Activated CD4-positive, alpha-beta T cell treated with anti-CD3 and anti-CD28 coated beads, Interleukin-2, amount 10 ng/mL, durations not matched to agents 7 days and 5 days (primary cell): ENCODE results near the gene PHYKPL. TPM values are rescaled to one million over a fixed set of nuclear protein-coding genes. Genes with fewer than 3 reads are reported as not detected.
A peak's percentile ranks its signal among the peaks of the same experiment; 100 is the strongest.

Experiments
- CTCF ChIA-PET: fragments of 350-600 bp; sonication (Branson Sonifier 250); formaldehyde crosslinking; loops from one replicate; lab custom pipeline; 2021; ENCODE audit warnings: antibody characterized with exemption; lab: Charles Lee
- POLR2A ChIA-PET: fragments of 350-600 bp; sonication (Branson Sonifier 250); formaldehyde crosslinking; loops from one replicate; lab custom pipeline; 2021; ENCODE audit warnings: antibody characterized with exemption; lab: Charles Lee
- DNase-seq: peaks from one replicate; pipeline ENCODE4 v3.0.0-alpha.2; 2020
- H3K27ac Mint-ChIP-seq: one replicate; pipeline ENCODE4 v1.8.0; 2021; ENCODE audit warnings: mild to moderate bottlenecking, moderate library complexity, mixed read lengths
- H3K27me3 Mint-ChIP-seq: one replicate; pipeline ENCODE4 v1.8.0; 2021; ENCODE audit warnings: mixed read lengths
- H3K36me3 Mint-ChIP-seq: one replicate; pipeline ENCODE4 v1.8.0; 2021; ENCODE audit warnings: low read depth, mixed read lengths
- H3K4me1 Mint-ChIP-seq: one replicate; pipeline ENCODE4 v1.8.0; 2021; ENCODE audit warnings: mixed read lengths
- H3K4me3 Mint-ChIP-seq: one replicate; pipeline ENCODE4 v1.8.0; 2021; ENCODE audit warnings: mild to moderate bottlenecking, moderate library complexity, mixed read lengths
- H3K9me3 Mint-ChIP-seq: one replicate; pipeline ENCODE4 v1.8.0; 2021; ENCODE audit warnings: mixed read lengths
- total RNA-seq, 2 experiments: library from RNA; stranded (reverse); gene quantifications; one replicate each; pipeline ENCODE4 v1.2.3, GENCODE V29; 2021

Gene PHYKPL
- total RNA-seq, 2 experiments from 2014 or later: 126 to 138 TPM

DNA sequence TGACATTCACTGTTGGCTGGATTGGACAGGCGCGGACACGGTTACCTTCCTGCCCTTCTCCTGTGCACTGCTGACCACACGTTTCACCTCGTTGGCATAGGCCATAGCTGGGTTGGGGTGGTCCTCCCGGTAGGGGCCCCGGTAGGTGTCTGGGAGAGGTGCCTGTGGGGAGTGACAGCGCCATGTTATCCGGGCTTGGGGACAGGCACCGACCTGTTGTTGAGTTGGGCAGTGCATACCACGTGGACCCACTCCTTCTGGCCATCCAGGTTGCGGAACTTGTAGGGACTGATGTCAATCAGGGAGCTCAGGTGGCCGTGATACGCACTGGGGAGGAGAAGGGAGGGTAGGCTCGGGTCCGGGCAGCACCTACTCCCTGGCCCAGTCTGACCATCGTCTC, 8.2 kb downstream of the PHYKPL start:
- DNase-seq: no peak
- Mint-ChIP-seq H3K9me3 (no peaks in the 10 kb centered on the region), H3K4me1 (peaks cover 36% of the 10 kb centered on the region), H3K27me3 (no peaks in the 10 kb centered on the region), H3K36me3 (peaks cover 58% of the 10 kb centered on the region), H3K4me3 (no peak overlapping the region), H3K27ac (no peak overlapping the region)
- POLR2A ChIA-PET: no interaction called here
- CTCF ChIA-PET: interaction anchor here (0.7 to 1.3 kb wide), 2 partner anchors 11 to 12 kb away, joined by 3 to 4 read pairs; no protein-coding TSS in a partner anchor

DNA sequence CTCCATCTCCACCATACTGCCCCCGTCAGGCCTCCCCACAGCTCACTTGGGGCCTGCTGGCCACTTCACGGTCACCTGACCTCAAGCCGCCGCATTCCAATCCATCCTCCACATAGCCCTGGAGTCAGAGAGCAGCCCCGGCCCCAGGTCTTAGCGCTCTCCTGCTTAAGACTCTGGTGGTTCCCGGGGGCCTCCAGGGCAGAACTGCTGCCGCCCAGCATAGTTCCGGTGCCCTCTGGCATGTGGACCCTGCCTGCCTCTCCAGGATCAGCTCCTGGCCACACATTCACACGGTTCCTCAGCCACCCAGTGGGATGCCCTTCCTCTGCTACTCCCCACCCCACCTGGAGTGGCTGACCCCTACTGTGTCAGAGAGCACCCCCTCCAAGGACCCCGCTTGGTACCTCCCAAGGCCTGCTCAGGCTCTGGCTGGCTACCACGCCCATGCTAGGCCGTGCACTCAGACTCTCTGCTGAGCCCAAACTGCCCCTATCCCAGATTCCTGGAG, 8.7 kb downstream of the PHYKPL start:
- CTCF ChIA-PET: interaction anchor here (1.3 kb wide), 1 partner anchor 11 kb away, joined by 4 read pairs; no protein-coding TSS in a partner anchor
- Mint-ChIP-seq H3K4me3 (no peak overlapping the region), H3K36me3 (peaks cover 57% of the 10 kb centered on the region), H3K9me3 (no peaks in the 10 kb centered on the region), H3K27ac (no peak overlapping the region), H3K27me3 (no peaks in the 10 kb centered on the region), H3K4me1 (peaks cover 32% of the 10 kb centered on the region)
- no peak for DNase-seq
- POLR2A ChIA-PET: no interaction called here

DNA sequence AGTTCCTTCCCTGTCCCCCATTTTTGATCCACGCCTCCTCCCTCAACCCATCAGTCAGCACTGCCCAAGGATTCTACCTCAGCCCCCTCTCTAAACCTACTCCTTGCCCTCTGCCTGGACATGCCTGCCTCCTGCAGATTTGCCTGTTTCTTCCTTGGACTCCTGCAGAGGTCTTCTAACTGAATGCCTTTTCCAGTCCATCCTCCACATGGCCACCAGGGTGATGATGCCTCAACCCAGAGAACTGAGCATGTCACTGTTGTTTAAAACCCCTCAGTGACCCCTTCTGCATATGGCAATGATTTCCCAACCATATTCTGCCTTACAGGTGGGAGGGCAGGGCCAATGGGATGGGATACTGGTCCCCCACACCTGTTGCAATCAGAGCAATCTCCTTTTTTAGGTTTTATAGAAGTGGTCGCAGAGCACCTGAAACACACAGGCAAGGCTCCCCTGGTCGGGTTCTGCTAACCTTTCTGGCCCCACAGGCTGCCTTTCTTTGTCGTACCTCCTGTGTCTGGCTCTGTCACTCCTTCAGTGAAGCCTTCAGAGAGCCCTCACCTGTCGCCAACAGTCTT, 9.3 kb downstream of the PHYKPL start:
- peak overlapping the region; percentile 15 for H3K27ac Mint-ChIP-seq
- POLR2A ChIA-PET: no interaction called here
- H3K27me3 Mint-ChIP-seq: no peaks in the 10 kb centered on the region
- CTCF ChIA-PET: no interaction called here
- H3K4me3 Mint-ChIP-seq: no peak overlapping the region
- no peaks in the 10 kb centered on the region for H3K9me3 Mint-ChIP-seq
- H3K4me1 Mint-ChIP-seq: peaks cover 29% of the 10 kb centered on the region
- DNase-seq: no peak
- peaks cover 56% of the 10 kb centered on the region for H3K36me3 Mint-ChIP-seq

DNA sequence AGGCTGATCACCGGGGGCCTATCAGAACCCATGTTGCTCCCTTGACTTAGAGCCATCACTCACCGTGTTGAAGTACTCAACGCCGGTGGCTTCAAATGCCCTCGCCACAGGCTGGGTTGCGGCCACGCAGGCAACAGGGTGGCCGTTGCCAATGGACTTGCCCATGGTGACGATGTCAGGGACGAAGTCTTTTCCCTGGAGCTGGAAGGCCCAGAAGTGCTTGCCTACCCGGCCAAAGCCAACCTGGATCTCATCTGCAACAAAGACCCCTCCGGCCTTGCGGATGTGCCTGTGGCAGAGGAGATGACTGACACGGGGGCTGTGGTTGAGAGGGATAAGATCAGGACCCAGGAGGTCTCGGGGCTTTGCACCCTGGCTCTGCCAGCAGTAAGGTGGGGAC, 10.3 kb downstream of the PHYKPL start:
- H3K27ac Mint-ChIP-seq: no peak overlapping the region
- peaks cover 50% of the 10 kb centered on the region for H3K36me3 Mint-ChIP-seq
- H3K4me3 Mint-ChIP-seq: no peak overlapping the region
- H3K4me1 Mint-ChIP-seq: peaks cover 20% of the 10 kb centered on the region
- H3K27me3 Mint-ChIP-seq: no peaks in the 10 kb centered on the region
- no peaks in the 10 kb centered on the region for H3K9me3 Mint-ChIP-seq
- POLR2A ChIA-PET: interaction anchor here (0.5 kb wide), 1 partner anchor 78 kb away, joined by 3 read pairs; no protein-coding TSS in a partner anchor
- no peak for DNase-seq
- CTCF ChIA-PET: interaction anchor here (1.5 kb wide), 1 partner anchor 8 kb away, joined by 6 read pairs; no protein-coding TSS in a partner anchor

DNA sequence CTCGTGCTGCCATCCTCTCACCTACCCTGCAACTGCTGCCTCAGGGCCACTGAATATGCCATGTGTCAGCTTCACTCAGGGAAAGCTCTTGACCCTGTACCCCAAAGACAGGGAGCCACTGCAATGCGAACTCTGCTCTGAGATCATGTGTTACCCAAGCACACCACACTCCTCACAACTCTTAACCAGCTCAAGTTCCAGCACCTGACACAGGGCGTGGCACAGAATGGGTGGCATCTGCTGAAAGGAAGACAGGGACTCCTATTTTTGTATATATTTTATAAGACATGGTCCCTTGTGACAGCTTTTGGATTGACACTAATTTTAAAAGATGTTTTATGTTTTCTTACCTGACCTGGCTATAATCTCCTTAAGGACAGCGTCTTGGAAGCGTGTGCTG, 10.7 kb downstream of the PHYKPL start:
- peaks cover 17% of the 10 kb centered on the region for H3K4me1 Mint-ChIP-seq
- H3K27ac Mint-ChIP-seq: peak overlapping the region; percentile 36
- H3K27me3 Mint-ChIP-seq: no peaks in the 10 kb centered on the region
- H3K36me3 Mint-ChIP-seq: peaks cover 46% of the 10 kb centered on the region
- ChIA-PET POLR2A (interaction anchor here (0.5 kb wide), 1 partner anchor 78 kb away, joined by 3 read pairs; no protein-coding TSS in a partner anchor), CTCF (interaction anchor here (1.5 kb wide), 1 partner anchor 8 kb away, joined by 6 read pairs; no protein-coding TSS in a partner anchor)
- DNase-seq: no peak
- H3K4me3 Mint-ChIP-seq: no peak overlapping the region
- H3K9me3 Mint-ChIP-seq: no peaks in the 10 kb centered on the region

DNA sequence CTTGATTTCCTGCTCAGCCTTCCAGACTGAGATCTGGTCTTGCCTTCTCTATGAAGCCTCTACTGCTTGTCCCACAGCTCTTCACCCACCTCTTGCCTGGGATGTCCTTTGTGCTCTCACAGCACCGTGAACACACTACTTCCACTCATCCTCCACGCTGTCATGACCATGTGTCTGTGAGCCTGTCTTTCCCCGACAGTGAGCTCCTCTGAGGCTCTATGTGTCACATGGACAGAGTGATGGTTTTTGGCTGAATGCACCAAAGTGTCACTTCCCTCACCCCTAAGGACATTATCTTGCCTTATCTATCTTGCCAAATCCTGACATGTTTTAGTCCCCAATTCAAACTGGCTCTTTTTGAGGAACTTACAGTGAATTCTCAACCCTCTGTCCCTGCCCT, 11.3 kb downstream of the PHYKPL start:
- H3K27ac Mint-ChIP-seq: peak overlapping the region; percentile 36
- no peaks in the 10 kb centered on the region for H3K27me3 Mint-ChIP-seq
- no peak overlapping the region for H3K4me3 Mint-ChIP-seq
- peaks cover 46% of the 10 kb centered on the region for H3K36me3 Mint-ChIP-seq
- ChIA-PET CTCF (interaction anchor here (1.5 kb wide), 1 partner anchor 9 kb away, joined by 6 read pairs; no protein-coding TSS in a partner anchor), POLR2A (no interaction called here)
- no peak for DNase-seq
- H3K4me1 Mint-ChIP-seq: peaks cover 16% of the 10 kb centered on the region
- no peaks in the 10 kb centered on the region for H3K9me3 Mint-ChIP-seq

DNA sequence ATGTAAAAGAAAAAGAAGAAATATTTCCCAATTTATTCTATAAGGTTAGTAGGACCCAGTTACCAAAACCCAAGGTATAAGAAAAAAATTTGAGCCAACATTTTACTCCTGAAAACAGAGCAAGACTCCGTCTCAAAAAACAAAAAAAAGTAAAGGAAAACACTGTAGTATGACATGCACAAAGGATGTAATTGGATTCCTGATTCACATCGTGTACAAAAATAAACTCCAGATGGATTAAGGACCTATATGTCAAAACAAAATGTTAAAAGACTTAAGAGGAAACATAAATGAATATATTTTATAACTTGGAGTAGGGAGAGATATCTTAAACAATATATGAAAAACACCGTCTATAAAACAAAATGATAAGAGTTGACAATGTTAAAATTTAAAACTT, 13.8 kb downstream of the PHYKPL start:
- H3K9me3 Mint-ChIP-seq: no peaks in the 10 kb centered on the region
- DNase-seq: no peak
- ChIA-PET POLR2A (no interaction called here), CTCF (no interaction called here)
- no peak overlapping the region for H3K4me3 Mint-ChIP-seq
- no peaks in the 10 kb centered on the region for H3K27me3 Mint-ChIP-seq
- peaks cover 17% of the 10 kb centered on the region for H3K4me1 Mint-ChIP-seq
- no peak overlapping the region for H3K27ac Mint-ChIP-seq
- H3K36me3 Mint-ChIP-seq: peaks cover 57% of the 10 kb centered on the region

DNA sequence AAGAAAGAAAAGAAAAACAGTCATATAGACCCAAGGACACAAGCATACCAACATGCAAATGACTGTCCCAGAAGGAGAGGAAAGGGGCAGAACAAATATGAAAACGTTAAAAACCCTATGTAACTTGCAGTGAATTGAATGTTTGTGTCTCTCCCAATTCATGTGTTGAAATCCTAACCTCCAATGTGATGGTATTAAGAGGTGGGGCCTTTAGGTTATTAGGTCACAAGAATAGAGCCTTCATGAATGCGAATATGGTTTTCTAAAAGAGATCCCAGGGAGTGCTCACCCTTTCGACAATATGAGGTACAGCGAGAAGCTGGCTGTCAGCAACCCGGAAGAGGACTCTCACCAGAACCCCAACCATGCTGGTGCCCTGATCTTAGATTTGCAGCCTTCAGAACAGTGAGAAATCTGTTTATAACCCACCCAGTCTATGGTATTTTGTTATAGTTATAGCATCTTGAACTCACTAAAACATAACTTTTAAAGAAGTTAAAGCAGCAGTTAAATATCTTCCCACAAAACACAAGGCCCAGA, 14.3 kb downstream of the PHYKPL start:
- H3K4me3 Mint-ChIP-seq: no peak overlapping the region
- DNase-seq: no peak
- H3K27me3 Mint-ChIP-seq: no peaks in the 10 kb centered on the region
- peaks cover 17% of the 10 kb centered on the region for H3K4me1 Mint-ChIP-seq
- H3K9me3 Mint-ChIP-seq: no peaks in the 10 kb centered on the region
- H3K36me3 Mint-ChIP-seq: peaks cover 59% of the 10 kb centered on the region
- POLR2A ChIA-PET: no interaction called here
- CTCF ChIA-PET: no interaction called here
- H3K27ac Mint-ChIP-seq: no peak overlapping the region

DNA sequence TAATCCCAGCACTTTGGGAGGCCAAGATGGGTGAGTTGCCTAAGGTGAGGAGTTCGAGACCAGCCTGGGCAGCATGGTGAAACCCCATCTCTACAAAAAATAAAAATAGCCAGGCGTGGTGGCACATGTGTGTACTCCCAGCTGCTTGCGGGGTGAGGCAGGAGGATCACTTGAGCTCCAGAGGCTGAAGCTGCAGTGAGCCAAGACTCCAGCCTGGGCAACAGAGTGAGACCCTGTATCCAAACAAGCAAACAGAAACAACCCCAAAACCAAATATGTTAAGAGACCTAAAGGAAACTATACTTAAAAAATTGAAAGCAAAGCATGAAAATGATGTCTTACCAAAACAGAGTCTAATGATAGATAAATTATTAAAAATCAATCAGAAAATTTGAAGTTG, 15.8 kb downstream of the PHYKPL start:
- ChIA-PET POLR2A (no interaction called here), CTCF (interaction anchor here (0.7 kb wide), 1 partner anchor 10 kb away, joined by 3 read pairs; no protein-coding TSS in a partner anchor)
- Mint-ChIP-seq H3K9me3 (no peaks in the 10 kb centered on the region), H3K27ac (peak overlapping the region; percentile 13), H3K27me3 (no peaks in the 10 kb centered on the region), H3K4me1 (peaks cover 13% of the 10 kb centered on the region), H3K36me3 (peaks cover 63% of the 10 kb centered on the region), H3K4me3 (no peak overlapping the region)
- DNase-seq: no peak

DNA sequence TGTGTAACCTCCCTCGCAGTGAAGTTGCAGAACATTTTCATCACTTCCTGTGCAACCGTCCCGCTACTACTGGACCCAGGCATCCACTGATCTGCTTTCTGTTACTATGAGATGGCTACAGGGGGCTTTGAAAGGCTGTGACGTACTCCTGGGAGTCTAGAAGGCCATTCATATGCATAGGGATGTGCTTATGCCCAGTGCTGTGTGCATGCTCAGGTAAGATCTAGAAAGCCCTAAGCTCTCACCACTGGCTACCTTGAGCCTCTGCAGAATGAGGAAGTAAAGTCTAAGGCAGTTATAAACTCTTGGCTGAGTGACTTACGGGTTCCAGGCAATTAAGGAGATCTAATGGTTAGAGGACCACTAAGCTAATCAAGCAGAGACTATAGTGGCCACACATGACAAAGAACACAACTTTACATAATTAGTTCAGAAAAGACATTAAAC, 16.5 kb downstream of the PHYKPL start:
- Mint-ChIP-seq H3K4me1 (peaks cover 6% of the 10 kb centered on the region), H3K9me3 (no peaks in the 10 kb centered on the region), H3K27me3 (no peaks in the 10 kb centered on the region), H3K4me3 (no peak overlapping the region), H3K27ac (peak overlapping the region; percentile 38), H3K36me3 (peaks cover 64% of the 10 kb centered on the region)
- DNase-seq: no peak
- CTCF ChIA-PET: interaction anchor here (0.7 to 1.4 kb wide), 4 partner anchors 9 to 12 kb away, joined by 3 to 5 read pairs (median 3); partner anchors contain the start of gene HNRNPAB
- POLR2A ChIA-PET: interaction anchor here (1.3 kb wide), 1 partner anchor 10 kb away, joined by 3 read pairs; no protein-coding TSS in a partner anchor

DNA sequence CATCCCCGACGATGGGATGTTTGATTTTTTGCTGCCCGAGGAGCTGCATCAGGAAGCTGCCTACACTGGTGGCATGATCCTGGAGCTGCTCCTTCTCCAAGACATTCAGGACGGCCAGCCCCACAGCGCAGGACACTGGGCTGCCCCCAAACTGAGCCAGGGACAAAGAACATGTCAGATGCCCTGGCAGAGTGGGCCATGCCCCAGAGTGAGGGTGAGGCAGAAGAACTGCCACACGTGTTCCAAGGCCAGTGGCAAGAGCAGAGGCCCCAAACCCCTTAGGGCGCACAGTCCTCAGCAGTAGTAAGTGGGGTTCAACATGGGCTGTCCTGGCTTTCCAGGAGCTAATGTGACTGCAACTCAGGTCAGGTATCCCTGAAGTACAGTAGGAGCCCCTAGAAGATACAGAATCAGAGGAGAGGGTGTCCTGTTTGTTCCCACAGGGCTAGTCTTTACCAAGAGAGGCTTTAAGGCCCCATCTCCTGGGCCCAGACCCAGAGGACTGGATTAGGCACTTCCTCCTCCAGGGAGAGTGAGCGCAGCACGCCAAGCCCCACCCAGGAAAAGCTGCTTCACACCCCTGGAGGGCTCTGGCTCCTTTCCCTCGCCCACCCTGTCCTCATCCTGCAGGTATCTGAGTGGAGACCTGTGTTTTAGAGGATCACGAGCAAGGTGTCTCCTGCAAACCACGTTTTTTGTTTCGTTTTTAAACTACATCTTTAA, 17.2 kb downstream of the PHYKPL start:
- H3K27ac Mint-ChIP-seq: no peak overlapping the region
- DNase-seq: no peak
- no peaks in the 10 kb centered on the region for H3K9me3 Mint-ChIP-seq
- H3K4me3 Mint-ChIP-seq: no peak overlapping the region
- POLR2A ChIA-PET: interaction anchor here (1.3 kb wide), 1 partner anchor 9 kb away, joined by 3 read pairs; no protein-coding TSS in a partner anchor
- peaks cover 6% of the 10 kb centered on the region for H3K4me1 Mint-ChIP-seq
- no peaks in the 10 kb centered on the region for H3K27me3 Mint-ChIP-seq
- CTCF ChIA-PET: interaction anchor here (1.1 to 1.4 kb wide), 3 partner anchors 9 to 11 kb away, joined by 3 to 5 read pairs (median 3); partner anchors contain the start of gene HNRNPAB
- H3K36me3 Mint-ChIP-seq: peaks cover 64% of the 10 kb centered on the region

DNA sequence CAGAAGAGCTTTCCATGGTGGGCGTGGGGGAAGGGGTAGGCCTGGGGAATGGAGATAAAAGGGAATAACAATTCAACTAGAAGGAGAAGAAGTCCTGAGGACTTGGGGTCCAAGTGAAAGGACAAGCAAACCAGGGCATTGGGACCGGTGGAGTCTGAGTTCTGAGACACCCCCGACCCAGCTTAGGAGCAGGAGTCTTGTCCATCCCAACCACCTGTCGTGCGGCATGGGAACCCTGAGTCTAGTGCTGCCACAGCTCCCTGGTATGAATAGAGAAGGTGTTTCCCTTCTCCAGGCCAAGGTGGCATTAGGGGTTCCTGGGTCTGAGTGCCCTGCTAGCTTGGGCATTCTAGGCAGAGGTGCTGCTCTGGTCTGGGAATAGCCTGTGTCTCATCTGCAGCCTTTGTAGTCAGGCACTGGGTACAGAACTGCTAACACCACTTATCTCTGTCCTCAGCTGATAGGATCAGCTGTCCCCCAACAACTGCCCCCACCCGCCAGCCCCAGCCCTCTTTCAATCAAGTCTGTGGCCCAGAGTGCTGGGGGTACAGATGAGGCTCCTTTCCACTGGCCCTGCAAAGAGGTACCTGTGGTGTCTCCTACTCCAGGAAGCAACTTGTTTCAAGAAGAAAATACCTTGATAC, 18.3 kb downstream of the PHYKPL start:
- Mint-ChIP-seq H3K4me3 (no peak overlapping the region), H3K27me3 (no peaks in the 10 kb centered on the region), H3K36me3 (peaks cover 75% of the 10 kb centered on the region), H3K27ac (peak overlapping the region; percentile 57), H3K9me3 (no peaks in the 10 kb centered on the region), H3K4me1 (peaks cover 12% of the 10 kb centered on the region)
- ChIA-PET CTCF (interaction anchor here (1.7 kb wide), 1 partner anchor 17 kb away, joined by 6 read pairs; no protein-coding TSS in a partner anchor), POLR2A (no interaction called here)
- no peak for DNase-seq
